LNCaP clone FGC (cell line): Measurements from ENCODE around the gene OR2V1.
"Not testable (repeated sequence)": the region's sequence is repeated elsewhere in the genome, so short reads cannot be mapped to it uniquely, and the experiment has no call there.

ENCODE experiments used
- DNase-seq: peaks from one replicate; pipeline ENCODE4 v3.0.0-alpha.2; 2011; ENCODE audit warnings: low read depth
- H3K4me3 ChIP-seq: 2 replicates; pipeline ENCODE4 v1.5.1; 2011; ENCODE audit warnings: mild to moderate bottlenecking, low read depth, low read length, control low read depth
- TF ChIP-seq, protein P1 (sequence below): IDR thresholded peaks from 2 replicates; pipeline ENCODE4 v1.5.1; 2012; ENCODE audit warnings: mild to moderate bottlenecking; ENCODE audit not compliant: control insufficient read depth, insufficient read depth; ENCODE audit errors: extremely low read depth

Gene OR2V1

DNA sequence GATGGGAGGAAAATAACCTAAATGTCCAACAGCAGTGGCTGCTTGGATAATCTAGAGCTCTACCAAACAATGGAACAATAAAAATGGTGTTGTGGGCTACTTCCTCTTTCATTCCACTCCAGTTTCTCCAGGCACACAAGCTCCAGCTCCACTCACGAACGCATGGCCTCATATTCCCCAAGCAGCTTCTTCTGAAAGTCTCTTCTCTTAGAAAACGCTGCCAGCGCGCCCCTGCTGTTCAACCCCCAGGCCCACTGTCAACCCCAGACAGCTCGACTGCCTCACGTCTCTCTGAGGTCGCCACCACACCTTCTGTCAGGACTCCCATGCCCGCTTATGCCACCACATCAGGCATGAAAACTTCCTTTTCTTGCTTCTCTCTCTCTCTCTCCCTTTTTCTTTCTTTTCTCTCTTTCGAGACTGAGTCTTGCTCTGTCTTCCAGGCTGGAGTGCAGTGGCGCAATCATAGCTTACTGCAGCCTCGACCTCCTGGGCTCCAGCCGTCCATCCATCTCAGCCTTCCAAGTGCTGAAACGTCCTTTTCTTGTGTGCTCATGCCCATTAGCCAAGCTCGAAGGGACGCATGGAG lies 32.6 kb upstream of the OR2V1 start:
- H3K4me3 ChIP-seq: no peak overlapping the region
- DNase-seq: no peak
- TF ChIP-seq, protein P1, sequence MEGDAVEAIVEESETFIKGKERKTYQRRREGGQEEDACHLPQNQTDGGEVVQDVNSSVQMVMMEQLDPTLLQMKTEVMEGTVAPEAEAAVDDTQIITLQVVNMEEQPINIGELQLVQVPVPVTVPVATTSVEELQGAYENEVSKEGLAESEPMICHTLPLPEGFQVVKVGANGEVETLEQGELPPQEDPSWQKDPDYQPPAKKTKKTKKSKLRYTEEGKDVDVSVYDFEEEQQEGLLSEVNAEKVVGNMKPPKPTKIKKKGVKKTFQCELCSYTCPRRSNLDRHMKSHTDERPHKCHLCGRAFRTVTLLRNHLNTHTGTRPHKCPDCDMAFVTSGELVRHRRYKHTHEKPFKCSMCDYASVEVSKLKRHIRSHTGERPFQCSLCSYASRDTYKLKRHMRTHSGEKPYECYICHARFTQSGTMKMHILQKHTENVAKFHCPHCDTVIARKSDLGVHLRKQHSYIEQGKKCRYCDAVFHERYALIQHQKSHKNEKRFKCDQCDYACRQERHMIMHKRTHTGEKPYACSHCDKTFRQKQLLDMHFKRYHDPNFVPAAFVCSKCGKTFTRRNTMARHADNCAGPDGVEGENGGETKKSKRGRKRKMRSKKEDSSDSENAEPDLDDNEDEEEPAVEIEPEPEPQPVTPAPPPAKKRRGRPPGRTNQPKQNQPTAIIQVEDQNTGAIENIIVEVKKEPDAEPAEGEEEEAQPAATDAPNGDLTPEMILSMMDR: no peak

DNA sequence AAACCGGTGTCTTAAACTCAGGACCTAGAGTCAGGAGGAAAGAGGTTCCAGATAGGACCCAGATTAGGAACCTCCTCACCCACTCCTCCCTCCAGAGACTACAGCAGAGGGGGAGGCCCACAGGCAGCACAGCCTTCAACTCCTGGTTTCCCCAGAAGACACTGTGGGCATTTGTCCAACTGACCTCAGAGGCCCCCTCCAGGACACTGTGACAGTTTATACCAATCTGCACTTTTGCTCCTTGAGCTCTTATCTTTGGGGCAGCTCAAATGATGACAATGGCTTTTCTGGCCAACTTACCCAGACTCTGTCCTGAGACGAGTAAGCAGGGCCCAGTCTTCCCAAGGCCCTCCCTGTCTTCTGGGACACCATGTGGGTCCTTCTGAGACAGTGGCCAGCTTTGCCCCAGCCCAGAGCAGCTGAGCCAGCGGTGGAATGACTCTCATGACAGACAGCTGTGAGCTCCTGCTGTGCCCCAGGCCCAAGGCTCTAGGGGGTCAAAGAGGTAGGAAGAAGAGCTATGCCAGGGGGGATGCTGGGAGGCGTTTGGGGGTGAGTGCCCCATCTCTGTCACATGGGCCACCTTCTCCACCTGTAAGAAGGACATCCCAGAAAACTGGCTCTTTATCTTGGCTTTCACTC lies 30.7 kb upstream of the OR2V1 start:
- no peak overlapping the region for H3K4me3 ChIP-seq
- TF ChIP-seq, protein P1: no peak

GRCh38 chr5:181160755-181161533 lies 30.0 kb upstream of the OR2V1 start:
- DNase-seq, H3K4me3 ChIP-seq: not testable (repeated sequence)

More for the DNA sequence above, 30.7 kb upstream of the OR2V1 start:
- no peak for DNase-seq

GRCh38 chr5:181160152-181160754 lies 29.3 kb upstream of the OR2V1 start:
- DNase-seq: no peak
- H3K4me3 ChIP-seq: no peak overlapping the region
- TF ChIP-seq, protein P1: no peak

- no peak overlapping the region for H3K4me3 ChIP-seq
- DNase-seq: peak; percentile 66
- TF ChIP-seq, protein P1: peak; percentile 88
Measured at GRCh38 chr5:181159286-181160151, 28.6 kb upstream of the OR2V1 start.

DNA sequence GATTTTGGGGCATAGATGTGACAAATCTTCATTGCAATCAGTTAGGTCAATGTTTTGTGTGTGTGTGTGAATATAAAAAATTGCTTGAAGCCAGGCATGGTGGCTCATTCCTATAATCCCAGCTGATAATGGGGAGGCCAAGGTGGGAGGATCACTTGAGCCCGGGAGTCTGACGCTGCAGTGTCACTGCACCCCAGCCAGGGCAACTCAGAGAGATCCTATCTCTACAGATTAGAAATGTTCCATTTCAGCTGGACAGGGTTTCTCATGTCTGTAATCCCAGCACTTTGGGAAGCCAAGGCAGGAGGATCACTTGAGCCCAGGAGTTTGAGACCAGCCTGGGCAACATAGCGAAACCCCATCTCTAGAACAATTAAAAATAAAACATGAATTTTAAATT lies 27.9 kb upstream of the OR2V1 start:
- DNase-seq: no peak
- TF ChIP-seq, protein P1: no peak
- H3K4me3 ChIP-seq: no peak overlapping the region

DNA sequence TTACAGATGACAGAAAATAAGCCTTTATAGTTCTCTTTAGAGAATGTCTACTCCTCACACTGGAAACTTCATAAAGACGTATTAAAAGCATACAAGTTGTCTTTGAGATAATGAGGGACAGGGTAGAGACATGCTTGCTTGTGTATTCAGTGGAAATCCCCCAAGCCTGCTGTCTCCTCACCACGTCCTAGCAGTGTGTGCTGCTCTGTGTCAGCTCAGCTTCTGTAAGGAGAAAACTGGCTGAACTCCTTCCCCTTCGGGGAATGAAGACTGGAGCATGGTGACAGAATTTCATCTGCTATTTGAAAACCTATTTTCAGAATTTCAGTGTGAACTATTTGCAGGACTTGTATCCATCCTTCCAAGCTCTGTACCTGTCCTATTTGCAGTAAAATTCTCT lies 25.8 kb upstream of the OR2V1 start:
- TF ChIP-seq, protein P1: no peak
- no peak overlapping the region for H3K4me3 ChIP-seq
- no peak for DNase-seq
